HG03378 (cell line): Measurements from ENCODE around the gene PHACTR1.
"Not testable (repeated sequence)": the region's sequence is repeated elsewhere in the genome, so short reads cannot be mapped to it uniquely, and the experiment has no call there.

ENCODE experiments used
- ATAC-seq: cut with Tn5 transposase; IDR thresholded peaks from one replicate; pipeline ENCODE4 v1.9.1; 2021; ENCODE audit warnings: mild to moderate bottlenecking, moderate library complexity; ENCODE audit not compliant: unreplicated experiment

Gene PHACTR1

DNA sequence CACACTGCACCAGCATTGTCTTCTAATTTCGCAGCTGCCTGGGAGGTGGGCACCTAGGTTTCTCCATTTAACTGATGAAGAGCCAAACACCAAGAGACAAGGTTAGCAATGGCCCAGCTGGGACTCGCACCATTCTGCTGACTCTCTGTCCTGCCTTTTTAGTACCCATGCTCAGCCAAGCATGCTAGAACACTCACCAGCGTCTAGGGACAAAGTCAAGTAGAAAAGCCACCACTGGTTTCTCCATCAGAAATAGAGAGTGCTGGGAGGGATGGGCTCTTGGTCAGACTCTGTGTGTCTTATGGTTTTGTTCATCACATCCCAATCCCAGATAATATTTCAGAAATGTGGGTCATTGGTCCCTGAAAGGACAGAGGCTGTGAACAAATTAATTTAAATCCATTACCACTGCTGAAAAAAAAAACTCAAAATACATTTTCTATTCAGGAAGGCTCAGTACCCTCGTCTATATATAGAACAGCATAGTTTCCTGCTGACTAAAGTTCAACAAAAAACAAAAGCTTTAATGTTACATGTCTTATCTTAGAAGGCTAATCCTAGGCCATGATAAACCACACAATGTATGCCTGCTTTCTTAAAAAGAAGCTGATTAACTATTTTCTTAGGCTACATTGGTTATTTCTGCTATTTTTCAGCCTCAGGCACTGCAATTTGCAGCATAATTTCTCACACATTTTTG, 500.8 kb downstream of the PHACTR1 start:
- ATAC-seq, result no peak

DNA sequence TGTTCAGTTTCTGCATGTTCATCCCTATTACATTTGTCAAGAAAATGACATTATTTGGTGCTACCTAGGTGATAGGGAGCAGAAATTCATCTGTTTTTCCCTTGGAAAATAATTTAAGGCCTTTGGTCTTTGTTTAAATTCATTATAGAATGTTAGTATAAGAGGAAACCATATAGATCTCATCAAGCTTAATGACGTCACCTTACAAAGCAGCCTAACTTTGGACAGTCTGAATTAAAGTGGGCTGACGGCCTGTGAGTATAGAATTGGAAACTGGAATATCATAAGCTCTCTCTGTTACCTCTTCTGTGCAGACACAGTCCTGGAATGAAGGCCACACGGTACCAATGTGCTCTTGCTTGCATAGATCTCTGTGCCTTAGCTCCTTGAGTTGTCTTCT, 503.7 kb downstream of the PHACTR1 start:
- no peak for ATAC-seq

DNA sequence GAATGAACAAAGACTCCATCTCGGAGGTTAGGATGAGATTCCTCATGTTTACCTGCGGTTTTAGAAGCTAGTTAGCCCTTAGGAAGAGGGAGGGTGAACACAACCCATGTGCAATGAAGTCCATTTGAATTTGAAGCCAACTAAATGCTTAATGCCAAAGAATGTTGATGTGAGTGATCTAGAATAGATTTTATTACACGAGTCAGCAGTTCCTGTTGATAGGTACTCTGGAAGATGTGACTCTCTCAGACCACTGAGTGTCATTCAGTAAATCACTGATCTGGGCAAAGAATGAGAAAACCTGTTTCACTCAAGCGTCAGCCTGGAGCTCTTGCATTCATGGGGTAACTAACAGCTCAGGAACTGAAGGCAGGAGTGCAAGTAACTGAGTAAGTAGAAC, 505.5 kb downstream of the PHACTR1 start:
- ATAC-seq, result no peak

DNA sequence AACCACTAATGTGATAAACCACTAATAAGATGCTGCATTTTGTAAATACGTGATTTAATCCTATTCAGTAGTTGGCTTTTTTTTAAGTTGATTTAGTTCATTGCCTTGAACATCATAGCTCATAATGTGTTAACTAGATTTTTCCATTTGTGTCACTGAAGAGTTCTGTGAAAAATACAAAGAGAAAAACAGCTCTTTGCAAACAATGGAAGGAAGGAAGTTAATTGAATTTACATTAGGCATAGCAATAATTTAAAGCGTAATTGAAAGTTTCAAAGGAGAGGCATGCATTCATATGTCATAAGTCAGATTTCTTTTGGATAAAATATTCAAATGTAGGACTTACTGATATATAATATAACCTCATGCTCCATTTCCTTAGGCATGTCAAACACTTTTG, 509.5 kb downstream of the PHACTR1 start:
- ATAC-seq, result no peak

DNA sequence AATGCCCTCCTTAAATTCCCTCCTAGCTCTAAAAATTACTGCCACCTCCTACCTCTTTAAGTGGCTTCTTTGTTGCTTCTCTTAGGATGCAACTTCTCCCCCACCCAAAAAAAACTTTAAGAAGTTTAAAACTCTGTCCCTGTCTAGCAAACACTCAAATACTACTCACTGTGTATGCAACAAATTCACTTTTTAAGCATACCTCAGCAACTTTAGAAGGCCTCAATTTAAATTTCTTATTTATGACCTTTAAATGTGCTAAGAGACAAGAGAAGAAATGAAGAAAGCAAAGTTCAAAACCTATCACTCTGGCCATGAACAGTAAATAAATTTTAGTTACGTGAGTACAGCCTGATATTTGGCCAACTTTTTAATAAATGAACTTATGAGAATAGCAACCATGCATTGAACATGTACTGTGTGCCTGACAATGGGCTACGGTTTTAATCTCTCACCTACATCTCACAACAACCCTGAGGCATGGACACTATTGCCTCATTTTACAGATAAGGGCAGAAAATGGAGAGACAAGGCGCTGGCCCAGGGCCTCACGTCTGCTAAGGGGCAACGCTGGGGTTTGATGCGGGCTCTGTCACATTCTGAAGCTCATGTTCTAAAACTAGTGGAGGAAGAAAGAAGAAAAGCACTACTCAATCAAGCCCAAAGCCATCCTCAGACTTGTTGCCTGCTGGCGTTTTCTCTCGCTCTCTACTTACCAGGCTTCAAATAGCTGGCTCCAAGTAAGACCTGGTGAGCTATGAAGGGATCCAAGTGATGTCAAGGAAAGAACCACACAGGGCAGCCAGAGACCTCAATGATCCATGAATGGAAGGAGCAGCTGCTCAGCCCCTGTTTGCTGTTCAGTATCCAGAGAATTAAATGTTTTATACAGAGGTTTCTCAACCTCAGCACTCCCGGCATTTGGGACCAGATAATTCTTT, 512.0 kb downstream of the PHACTR1 start:
- no peak for ATAC-seq

DNA sequence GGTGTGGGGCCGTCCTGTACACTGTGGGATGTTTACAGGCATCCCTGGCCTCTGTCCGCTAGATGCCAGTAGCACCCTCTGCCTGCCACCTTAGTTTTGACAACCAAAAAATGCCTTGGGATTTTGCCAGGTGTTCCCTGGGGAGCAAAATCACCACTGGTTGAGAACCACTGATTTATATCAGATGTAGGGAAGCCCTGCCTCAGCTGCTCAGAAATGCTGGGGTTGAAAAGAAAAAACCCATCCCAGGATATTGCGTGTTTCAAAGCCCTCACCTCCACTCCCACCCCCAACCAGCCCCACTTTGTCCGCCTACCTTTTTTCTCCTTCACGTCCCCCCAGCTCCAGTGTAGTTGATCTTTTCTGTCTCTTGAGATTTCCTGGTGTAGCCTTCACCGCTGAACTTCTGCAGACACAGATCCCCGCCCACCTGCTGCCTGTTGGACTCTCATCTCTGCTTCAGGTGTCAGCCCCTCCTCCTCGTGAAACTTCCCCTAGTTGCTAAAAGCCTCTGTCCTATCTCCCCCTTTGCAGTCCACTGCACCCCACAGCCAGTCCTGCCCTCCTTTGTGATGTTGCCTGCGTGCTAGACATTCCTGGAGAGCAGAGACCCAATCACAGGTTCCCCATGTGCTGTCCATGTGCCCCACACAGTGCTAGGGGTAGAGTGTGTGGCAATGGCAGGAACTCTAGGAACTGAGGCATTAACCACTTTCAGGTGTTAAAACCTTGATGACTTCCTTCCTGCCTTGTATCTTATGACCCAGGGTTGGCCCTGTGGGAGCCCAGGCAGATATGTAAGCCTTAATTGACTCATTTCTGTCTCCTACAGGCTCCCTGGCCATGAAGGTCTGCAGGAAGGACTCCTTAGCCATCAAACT, 512.9 kb downstream of the PHACTR1 start:
- peak; percentile 91 for ATAC-seq

DNA sequence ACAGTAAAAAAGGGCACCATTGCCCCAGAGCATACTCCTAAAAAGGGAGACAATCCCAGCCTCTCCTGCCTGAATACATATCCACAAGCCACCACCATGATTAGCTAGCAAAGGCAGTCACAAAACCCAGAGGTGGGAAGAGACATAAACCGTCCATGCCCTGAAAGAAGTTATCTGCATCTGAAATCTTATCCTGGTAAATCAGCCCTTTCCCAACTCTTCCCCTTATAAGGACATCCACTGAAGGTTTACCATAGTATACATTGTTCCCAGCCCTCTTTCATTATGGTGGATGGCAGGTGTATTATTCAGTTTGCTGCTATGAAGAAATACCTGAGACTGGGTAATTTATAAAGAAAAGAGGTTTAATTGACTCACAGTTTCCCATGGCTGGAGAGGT, 516.5 kb downstream of the PHACTR1 start:
- ATAC-seq, result no peak

DNA sequence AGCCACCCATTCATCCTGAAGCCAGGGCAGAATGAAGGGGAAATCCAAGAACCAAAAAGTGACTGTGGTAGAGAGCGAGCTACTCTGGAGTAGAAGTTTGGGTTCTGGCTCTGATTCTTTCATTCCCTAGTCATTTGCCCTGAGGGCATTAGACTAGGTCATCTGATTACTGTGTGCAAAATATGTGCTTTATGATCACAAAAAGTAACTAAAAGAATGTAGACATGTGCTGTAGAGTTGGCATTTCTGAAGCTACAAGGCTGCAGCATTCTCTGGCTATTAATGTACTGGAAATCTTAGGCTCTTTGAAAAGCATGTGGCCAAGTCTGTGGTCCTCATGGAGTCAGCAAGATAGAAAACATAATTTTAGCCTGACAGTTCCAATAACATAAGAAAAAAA, 517.6 kb downstream of the PHACTR1 start:
- ATAC-seq, result no peak

DNA sequence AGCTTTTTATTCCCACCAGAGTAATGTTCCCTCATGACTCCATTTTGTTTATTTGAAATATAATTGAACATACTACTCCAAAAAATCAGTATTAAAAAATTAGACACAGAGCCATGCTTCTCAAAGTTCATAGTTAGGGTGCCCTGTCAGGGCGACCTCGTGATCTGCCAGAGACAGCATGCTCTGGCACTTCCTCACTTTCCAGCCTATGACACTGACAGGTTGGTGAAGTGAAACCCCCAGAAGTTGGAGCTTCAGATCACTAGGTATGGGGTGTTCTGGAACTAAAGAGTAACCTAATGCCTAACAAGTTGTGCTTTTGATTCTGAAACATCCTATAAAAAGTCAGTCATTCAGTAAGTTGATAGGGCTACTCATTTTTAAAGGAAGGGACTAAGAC, 518.8 kb downstream of the PHACTR1 start:
- no peak for ATAC-seq

DNA sequence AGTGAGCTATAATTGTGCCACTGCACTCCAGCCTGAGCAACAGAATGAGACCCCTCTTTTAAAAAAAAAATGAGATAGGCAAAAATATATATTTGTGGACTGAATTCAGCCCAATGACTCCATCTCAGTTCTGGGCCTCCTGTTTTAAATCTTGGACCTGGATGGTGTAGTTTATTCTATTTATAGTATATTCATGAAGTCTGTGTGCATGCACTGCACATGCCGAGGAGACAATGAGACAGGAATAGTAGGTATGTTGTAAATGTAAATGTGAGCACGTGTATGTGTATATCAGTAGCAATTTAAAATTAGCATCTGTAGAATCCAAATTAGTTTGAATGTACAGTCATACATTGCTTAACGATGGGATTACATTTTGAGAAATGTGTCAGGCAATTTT, 520.8 kb downstream of the PHACTR1 start:
- ATAC-seq, result no peak

DNA sequence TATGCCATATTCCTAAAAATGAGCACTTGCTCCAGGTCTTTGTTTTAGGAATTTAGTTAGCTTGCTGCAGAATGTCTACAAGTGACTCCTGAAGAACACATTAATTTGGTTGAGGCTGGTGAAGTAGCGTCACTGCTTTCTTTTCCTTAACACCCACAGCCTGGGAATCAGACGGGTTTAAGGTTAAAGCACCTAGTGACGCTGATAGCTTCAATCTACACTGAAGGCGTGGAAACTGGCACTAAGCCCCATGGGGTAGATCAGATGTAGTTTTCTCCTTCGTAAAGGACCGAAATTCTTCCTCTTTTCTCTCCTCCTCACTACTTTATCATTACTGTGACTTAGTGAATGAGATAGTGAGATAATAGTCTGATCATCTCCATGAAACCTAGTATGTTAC, 521.5 kb downstream of the PHACTR1 start:
- ATAC-seq, result no peak

DNA sequence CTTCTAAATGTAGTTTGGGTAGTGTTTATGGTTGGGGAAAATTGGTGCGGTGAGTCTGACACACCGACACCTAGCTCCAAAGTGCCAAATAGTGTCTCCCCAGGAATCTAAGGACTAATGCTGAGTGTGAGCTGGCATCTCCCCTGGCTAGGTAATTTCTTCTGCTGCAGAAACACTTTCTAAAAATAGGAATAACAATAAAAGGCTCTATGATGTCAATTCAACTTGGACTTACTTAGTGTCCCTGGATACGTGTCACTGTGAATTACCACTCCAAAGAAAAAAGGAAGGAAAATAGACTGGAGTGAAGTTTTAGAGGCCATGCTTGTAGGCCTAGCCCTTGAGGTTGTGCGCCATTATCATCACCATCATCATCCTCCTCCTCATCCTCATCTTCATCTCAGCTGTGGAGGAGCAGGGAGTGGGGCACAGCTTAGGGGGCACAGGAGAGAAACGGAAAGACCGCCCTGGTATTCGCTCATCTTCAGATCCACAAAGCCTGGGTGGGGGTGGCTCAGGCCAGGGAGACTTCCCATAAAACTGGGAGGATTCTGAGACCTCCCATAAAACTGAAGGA, 522.2 kb downstream of the PHACTR1 start:
- ATAC-seq, result no peak

DNA sequence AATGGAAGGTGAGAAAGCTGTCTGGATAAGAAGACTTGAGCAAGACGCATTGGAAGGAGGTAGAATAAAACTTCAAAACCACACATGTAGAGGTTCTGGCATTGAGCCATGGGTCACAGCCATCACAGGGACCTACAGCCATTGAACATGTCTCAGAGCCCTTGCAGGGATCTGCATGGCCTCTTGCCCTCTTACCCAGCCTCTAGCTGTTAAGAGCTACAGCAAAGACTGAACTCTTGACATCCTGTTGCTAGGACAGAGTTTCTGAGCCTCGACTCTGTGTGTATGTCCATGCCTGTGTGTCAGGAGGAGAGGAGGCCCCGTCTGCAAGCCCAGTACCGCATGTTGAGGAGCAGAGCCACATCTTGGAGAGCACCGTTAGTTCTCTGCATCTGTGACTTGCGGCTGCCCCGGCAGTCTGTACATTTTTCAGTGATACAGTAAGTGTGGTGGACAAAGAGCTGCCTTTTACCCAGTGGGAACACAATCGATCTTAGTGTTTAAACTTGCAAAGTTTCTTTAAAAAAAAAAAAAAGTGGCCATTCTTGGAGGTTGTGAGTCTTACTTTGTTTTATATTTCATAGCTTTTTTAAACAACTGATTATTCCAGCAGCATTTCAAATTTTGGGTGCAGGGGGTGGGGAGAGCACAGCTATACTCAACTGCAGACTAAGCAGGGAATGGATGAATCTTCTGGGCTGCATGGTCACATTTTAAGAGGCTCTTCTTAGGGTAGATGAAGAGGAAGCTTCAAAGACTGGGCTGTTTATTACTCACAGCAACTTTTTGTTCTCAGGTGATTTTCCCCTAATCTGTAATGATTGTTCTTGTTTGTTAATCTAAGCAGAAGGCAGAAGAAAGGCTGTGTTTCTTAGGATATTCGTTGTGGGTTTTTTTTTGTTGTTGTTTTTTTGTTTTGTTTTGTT, 523.2 kb downstream of the PHACTR1 start:
- no peak for ATAC-seq

DNA sequence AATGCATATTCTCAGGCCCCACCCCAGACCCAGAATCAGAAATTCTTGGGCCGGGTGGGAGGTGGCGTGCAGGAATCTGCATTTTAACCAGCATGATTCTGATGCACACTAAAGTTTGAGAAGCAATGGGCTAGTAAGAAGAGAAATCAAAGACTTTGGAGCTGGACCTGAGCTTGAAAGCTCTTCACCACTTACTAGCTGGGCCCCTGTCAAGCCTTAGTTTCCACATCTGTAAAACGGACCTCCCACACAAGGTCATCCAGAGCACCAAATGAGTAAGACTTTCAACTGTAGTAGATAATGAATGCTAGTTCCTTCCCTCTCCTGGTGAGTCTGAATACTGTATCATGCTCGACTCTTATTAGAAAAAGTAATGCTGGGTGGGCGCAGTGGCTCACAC, 524.8 kb downstream of the PHACTR1 start:
- ATAC-seq, result no peak

DNA sequence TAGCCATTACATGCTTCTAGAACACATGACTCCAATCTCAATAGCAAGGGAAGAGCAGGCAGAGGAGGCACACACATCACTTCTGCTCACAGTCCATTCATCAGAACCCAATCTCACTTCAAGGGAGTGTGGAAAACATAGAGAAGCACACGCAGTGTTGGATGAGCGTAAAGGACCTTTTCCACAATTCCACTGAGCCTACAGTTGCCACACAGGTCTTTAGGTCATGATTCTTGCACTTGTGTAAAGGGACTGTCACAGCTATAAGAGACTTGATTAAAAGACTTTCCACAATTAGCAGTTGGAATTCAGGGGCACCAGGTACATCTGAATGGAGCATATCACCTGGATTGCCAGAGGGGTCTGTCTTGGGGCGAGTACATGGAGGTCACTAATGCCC, 525.6 kb downstream of the PHACTR1 start:
- no peak for ATAC-seq

DNA sequence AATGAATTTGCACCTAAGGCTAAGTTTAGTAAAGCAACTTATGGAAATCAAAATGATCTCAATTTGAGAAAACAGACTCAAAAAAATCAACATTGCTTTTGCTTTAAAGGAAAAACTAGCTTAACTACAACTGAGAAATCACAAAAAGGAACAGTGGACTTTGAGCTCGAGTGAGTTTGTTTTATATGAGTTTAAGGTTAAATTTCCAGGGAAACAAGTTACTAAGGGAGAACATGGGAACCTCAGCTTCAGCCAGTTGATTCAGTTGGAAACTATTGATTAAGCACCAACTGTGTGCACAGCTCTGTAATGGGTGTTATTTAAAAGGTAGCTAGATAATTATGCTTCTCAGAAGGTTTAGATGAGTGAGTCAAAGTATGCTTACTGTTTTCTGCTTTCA, 526.0 kb downstream of the PHACTR1 start:
- ATAC-seq, result no peak

DNA sequence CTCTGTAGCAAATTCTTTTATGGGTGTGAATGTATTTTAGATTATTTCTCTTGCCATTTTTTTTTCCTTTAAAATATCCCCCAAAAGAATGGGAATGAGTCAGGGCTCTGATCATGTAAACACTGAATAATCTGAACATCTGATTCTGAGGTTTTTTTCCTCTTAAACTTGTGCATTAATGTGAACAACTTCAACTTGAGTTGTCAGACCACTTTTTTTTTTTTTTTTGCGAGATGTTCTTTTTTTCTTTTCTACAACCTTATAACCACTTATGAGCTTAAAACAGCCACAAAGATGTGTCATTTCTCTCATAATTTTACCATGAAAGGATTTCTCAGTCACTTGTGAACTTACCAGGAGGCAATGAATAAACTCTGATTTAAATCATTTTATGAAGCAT, 526.5 kb downstream of the PHACTR1 start:
- no peak for ATAC-seq

DNA sequence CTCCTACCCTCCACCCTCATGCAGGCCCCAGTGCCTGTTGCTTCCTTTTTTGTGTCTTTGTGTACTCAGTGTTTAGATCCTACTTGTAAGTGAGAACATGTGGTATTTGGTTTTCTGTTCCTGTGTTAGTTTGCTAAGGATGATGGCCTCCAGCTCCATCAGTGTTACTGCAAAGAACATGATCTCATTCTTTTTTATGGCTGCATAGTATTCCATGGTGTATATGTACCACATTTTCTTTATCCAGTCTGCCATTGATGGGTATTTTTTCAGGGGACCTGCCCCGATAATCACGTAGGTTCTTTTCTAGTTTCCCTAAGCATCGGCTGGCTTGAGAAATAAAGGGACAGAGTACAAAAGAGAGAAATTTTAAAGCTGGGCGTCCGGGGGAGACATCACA, 527.2 kb downstream of the PHACTR1 start:
- ATAC-seq, result not testable (repeated sequence)

DNA sequence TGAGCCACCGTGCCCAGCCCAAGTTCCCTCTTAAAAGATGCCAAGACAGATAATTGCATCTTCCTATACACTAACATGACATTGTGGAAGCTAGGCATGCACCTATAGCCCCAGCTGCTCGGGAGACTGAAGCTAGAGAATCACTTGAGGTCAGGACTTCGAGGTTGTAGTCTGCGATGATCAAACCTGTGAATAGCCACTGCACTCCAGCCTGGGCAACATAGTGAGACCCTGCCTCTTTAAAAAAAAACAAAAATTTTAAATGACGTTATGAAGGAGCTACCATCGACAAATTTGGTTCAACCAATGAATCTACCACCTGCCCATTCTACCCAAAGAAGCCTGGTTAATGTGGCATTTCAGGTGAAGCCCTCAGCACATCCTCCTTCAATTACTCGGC, 531.1 kb downstream of the PHACTR1 start:
- no peak for ATAC-seq

DNA sequence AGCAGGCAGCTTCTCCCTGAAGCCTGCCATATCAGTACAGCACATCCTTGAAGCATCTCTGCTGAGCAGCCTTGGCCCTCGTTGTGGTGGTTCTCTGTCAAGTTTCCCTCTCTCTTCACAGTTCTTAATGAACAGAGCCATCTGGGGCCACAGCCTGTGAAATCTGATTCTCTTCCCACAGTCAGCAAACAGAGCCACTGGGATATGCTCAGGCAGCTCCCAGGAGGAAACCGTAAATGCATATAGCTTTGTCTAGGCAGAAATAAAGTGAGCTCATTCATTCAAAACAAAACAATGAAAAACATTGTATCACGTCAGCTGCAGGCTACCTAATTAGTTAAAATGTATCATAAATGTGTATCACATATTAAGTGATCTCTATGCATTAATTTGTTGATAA, 531.5 kb downstream of the PHACTR1 start:
- no peak for ATAC-seq
